ENCODE measurements around the gene DCPS.
"Not testable (repeated sequence)": the region's sequence is repeated elsewhere in the genome, so short reads cannot be mapped to it uniquely, and the experiment has no call there.

DCPS gene

DNA sequence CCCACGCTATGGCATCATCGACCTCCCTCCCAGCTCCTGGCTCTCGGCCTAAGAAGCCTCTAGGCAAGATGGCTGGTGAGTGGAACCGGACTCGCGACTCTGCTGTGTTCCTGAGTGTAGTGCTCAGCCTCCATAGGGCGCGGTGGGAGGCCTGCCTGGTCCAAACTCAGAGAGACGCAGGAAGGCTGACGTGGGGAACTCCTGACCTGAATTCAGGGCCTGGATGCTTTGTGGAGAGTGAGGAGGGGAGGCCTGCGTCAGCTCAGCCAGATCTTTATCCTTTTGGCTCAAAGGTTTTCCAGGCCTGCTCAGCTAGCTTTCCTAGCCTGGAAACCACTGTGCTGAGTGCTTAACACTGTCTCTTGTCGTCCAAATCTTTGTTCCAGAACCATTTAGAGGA, 13.0 kb upstream of the DCPS start:
- no peak for DNase-seq

DNA sequence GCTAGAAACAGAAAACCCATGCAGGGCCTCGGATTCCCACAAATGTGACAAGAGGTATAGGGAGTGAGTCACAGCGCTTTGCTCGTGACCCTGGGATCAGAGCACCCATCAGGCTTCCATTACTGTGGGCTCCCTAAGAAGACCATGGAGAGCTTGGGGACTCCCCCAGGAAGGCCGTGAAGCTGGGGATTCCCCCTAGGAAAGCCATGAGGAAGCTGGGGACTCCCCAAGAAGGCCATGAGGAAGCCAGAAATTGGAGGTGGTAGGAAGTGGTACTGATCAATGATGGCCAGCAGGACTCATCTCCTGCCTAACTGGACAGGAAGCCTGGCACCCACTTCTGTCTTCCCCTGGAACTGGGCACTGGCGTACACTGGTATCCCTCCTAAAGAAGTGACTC, 10.1 kb upstream of the DCPS start:
- DNase-seq, result no peak

DNA sequence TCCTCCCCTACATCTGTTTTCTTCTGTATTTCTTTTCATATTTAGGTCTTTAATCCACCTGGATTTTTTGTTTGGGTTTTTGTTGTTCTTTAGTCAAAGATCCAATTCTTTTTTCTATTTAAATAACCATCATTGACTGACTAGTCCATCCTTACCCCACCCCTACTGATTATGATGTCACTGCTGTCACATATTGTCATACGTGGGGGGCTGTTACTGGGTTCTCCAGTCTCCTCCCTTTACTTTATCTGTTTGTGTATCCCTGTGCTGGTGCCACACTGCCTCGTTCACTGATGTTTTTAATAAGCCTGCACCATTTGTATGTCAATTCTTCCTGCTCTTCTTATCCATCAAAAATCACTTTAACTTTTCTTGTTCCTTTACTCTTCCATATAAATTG, 6.9 kb upstream of the DCPS start:
- no peak for DNase-seq

DNA sequence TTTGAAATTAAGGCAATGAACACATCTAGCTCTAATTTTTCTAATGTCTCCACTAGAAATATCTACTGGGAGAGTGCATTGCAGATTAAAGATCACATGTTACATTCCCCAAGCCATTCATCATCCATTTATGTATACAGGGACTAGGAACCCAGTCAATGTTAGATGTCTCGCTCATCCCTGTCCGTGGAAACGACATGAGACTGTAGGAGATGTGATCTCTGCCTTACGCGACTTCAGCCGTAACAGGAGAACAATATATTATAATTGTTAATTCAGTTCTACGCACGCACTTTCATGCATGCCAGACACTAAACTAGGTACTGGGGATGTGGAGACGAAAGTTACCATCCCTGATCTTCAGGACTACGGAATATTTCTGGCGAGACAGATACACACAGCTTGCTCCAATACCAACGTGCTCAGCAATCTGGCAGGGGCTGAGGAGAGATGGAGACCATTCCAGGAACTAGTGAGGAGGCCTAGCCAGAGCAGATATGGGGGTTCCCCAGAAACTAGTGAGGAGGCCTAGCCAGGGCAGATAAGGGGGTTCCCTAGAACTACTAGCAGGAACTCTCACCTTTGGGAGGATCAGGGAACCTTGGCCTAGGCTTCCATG, 706 bp downstream of the DCPS start:
- DNase-seq, result no peak

DNA sequence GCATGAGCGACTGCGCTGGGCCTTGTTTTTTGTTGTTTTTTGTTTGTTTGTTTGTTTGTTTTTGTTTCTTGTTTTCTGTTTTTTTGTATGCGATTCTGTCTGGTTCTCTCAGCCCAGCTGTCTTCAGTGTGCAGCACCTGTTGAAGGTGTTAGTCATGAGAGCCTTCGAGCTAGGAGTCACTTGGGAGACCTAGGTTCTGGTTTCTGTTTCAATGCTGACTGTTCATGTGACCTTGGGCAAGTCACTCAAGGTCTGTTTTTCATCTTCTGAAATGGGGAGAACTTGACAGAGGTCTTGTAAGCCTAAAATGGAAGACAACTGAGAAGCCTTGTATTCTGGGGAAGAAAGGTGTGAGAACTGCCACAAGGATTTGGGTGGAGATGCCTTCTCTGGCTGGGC, 1.8 kb downstream of the DCPS start:
- DNase-seq, result no peak

DNA sequence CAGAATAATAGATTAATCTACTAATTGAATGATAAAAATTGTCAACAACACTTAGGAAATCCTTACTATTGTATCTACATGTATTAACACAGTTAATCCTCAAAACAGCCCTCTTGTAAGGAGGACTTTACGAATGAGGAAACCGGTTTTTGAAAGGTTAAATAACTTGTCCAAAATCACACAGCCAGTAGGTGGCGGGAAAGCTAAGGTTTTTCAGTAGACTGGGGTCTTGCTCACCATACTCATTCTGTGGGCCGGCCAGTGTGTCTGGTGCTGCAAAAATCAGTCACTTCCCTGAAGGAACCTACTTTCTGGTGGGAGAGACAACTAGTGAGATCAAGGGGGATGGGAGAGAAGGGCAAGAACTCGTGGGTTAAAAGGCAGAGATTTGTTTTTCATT, 3.8 kb downstream of the DCPS start:
- DNase-seq, result no peak

DNA sequence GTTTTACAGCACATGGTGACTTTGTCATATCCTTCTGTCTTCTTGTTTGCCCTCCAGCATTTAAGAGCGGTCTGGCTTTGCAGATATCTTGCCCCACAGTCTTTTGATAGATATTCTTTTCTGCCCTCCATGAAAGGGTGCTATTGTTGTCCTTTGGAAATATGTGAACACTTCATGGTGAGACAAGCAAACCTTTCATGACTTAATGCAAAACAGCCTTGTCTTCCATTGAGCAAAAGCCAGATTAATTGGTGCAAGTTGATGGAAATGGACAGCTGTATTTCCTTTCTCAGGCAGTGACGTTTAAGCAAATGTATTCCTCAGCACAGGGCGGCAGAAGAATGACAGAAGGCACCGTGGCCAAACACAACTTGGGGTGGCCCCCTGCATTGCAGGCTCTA, 4.4 kb downstream of the DCPS start:
- no peak for DNase-seq

DNA sequence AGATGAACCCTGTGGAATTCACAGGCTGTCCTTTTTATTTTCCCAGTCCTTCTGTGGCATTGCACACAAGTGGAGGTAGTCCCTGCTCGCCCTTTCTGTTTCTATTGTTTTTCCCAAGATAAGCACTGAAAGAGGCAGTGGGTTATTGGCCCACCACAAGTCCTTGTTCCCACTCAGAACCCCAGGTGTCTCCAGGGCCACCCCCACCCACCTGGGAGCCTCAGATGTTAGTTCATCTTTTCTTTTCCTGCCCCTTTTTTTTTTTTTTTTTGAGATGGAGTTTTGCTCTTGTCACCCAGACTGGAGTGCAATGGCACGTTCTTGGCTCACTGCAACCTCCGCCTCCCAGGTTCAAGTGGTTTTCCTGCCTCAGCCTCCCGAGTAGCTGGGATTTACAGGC, 4.9 kb downstream of the DCPS start:
- not testable (repeated sequence) for DNase-seq

DNA sequence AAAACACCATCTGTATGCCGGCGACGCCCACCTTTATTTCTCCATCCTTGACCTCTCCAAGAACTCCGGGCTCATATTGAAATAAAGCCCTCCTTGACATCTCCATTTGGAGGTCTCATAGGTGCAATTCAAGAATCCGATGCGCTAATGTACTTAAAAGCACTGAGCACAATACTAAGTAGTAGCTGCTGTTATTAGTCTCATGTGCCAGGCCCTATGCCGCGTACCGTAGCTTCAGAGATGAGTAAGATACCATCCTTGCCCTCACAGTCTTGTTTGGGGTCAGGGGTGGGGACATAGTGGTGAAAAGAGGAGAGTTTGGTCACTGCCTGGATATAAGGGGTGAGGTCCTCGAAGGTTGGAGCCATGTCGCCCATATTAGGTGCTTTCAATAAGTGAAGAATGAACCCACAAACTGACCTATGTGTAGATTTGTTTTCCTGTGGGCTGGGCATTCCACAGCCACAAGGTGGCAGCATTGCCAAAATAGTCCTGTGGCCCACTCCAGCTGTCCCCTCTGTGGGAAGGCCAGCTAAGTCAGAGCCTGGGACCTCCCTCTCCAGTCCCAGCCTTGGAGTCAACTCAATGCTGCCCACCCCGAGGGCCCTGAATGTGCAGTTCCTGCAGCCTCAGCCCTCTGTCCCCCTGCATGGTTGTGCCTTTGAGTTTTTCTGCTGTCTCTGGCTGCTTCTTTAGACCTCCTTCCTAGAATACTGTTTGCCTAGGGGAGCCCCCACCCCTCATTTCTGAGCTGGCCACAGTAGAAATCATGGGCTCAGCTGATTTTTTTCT, 6.5 kb downstream of the DCPS start:
- DNase-seq, result peak; percentile 87

DNA sequence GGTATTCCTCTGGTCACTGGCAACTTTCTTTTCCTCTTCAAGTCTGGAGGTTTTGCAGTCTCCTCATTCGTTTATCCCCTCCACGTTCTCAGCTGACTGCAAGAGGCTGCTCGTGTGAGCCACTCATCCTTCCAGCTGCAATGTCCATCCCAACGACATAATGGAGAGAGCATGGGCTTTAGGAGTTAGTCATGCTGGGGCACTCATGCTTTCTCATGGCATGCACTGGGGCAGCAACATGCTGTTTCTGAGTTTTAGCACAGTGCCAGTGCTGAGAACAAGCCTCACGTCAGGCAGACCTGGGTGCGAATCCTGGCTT, 7.1 kb downstream of the DCPS start:
- no peak for DNase-seq

DNA sequence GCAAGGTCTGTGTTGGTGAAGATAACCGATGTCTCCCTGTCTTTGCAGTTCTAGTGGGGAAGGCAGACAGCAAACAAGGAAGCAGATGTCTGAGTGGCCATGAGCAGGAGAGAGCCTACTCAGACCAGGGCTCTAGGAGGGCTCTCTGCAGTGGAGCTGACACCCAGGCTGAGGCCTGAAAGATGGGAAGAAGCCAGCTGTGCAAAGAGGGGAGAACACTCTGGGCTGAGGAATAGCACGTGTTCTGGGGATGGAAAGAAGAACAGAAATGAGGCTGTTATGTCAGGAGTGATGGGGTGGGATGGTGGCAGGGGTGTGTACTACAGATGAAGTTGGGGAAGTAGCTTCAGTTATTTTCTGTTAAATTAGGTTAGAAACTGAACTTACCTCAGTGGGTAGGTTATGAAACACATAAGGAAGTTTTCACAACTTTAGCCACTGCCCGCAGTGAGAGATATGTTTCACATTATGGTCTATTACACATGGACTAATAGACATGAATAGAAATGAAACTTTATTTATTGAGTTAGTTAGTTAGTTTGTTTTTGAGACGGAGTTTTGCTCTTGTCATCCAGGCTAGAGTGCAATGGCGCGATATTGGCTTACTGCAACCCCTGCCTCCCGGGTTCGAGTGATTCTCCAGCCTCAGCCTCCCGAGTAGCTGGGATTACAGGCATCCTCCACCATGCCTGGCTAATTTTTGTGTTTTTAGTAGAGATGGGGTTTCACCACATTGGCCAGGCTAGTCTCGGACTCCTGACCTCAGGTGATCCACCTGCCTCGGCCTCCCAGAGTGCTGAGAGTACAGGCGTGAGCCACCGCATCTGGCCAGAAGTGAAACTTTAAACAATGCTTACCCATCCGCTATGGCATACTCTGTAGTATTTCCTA, 7.8 kb downstream of the DCPS start:
- no peak for DNase-seq

DNA sequence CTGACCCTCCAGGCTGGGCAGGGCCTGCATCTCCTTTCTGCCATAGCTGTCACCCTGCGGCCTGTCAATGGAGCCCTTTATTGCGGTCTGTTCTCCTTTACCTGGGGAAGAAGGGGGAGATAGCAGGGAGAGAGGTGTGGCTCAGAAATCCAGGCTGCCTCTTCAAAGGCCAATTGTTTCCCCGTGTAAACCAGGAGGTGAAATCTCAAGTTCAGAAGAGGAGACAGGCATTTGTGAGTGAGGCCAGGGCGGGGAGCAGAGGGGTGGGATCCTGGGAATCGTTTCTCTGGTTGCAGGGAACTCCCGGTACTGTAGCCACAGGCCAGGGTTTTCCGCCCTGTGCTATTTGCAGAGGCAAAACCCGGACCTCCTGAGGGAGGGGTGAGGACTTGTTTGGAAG, 9.1 kb downstream of the DCPS start:
- DNase-seq, result no peak

DNA sequence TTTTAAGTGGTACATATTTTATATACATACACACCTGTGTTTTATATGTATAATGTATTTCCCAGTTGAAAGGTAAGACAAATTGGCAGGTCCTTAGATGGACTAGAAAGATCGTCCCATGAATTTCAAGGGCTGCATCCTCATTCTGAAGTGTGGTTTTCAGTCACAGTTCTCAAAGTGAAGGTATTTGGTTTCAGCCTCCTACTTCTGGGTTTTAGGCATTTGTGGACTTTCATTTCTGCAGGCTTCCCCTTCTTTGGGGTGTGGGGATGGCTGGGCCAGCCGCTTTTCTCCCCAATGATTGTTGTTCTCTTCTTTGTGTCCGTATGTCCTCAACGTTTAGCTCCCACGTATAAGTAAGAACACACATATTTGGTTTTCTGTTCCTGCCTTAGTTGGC, 10.0 kb downstream of the DCPS start:
- DNase-seq, result no peak

DNA sequence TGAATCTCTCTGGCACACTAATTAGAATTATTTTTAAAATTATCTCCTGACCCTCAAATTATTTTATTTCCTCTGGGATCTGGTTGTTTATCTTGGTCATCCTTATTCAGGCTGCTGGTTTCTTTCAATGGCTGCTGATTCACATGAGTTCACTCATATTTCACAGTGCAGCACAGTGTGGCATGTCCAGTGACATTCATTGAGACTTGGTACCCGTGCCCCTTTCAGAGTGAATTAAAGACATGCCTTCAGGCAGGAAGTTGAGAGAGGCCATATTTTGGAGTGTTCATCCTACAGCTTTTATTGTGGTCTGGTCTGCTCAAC, 13.5 kb downstream of the DCPS start:
- DNase-seq, result no peak

DNA sequence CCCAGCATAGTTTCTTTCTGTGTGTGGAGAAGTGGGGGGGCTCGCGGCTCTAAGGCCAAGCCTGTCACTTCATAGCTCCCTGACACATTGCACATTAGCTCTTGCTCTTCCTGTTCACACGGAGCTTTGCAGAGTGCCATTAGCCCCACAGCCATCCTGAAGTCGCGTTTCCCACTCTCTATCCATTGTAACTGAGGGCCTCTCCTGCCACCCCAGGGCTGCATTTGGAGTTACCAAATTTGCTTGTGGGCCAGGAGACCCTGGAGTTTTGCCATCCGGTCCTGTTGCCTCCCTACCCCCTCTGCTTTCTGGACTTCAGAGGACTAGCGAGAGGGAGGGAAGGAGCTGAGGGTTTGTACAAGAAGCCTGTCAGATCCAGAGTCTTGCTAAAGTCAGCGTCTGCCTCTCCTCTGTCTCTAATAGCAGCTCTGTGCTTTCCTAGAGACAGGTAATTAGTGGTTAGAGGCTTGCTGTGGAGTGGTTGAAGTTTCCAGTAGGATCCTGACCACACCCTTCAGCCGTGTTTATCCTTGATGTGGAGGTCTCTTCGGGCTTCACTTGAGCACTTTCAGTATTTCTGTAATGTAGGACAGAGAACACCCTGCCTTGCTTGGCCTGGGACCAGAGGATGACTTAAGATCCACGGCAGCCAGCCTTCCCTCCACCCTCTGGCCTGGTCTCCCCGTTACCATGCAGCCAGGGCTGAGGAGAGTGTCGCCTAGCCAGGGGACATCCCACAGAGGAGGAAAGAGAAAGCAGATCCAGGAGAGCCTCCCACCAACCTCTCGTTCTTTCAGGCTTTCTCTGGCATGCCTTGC, 14.1 kb downstream of the DCPS start:
- DNase-seq, result peak; percentile 76

DNA sequence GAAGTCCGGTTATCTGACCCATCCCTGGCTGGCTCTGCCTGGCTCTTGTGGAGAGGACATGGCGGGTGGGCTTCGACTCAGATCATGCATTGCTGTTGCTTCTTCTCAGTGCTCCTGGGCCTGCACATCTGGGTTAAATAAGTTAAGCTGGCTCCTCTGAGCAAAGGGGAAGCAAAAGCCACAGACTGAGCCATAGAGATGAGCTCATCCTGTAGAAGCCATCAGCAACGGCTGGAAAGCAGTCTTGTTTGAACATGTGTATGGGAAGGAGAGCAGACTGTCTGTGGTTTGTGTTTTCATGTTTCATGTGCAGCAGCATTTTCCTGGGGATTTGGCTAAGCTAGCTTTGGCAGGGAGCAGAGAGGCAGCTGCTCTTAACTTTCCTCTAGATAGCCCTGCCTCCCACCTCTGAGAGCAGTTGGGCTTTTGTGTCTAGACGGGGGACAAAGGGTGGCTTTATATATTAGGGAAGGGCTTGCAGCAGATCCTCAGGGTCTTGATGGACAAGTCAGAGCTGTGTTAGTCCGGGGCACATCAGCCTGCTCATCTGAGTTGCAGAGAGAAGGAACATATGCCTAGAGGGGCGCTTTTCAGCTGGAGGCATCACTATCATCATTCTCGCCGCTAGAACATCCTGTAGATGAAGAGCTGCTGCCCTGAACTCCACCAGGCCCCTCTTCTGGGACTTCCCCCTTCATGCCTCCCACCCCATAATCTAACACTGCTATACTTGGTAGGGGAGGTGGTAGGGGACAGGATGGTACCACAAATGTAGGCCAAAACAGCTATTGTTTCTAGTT, 14.9 kb downstream of the DCPS start:
- peak; percentile 90 for DNase-seq

DNA sequence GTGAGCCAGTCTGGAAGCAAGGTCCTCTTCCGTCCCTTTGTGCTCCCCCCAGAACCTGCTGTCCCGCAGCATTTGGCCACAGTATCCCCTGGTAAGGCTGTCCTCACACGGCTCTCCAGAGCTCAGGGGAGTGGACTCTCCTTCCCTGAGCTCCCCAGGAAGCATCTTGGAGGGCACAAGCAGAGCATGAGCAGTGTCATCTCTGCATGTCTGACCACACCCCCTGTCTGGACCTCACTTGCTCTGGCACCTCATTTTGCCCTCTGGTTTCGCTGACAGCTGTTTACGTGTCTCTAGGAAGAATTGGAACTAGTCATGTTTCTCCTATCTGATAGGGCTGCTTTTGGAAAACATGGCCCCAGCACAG, 15.5 kb downstream of the DCPS start:
- DNase-seq, result no peak

DNA sequence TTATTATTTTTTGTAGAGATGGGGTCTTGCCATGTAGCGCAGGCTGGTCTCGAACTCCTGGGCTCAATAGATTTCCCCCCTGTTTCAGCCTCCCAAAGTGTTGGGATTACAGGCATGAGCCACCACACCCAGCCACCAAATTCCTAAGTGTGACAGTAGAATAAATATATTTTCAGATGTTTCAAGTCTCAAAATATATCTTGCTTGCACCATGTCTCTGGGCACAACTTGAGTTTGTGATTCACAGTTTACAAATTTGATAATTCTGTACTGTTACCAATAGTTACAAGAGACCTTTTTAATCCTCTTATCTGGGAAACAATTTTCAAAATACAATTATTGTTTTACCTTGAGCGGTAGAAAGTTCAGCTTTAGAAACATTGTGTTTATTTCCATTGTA, 19.1 kb downstream of the DCPS start:
- no peak for DNase-seq

DNA sequence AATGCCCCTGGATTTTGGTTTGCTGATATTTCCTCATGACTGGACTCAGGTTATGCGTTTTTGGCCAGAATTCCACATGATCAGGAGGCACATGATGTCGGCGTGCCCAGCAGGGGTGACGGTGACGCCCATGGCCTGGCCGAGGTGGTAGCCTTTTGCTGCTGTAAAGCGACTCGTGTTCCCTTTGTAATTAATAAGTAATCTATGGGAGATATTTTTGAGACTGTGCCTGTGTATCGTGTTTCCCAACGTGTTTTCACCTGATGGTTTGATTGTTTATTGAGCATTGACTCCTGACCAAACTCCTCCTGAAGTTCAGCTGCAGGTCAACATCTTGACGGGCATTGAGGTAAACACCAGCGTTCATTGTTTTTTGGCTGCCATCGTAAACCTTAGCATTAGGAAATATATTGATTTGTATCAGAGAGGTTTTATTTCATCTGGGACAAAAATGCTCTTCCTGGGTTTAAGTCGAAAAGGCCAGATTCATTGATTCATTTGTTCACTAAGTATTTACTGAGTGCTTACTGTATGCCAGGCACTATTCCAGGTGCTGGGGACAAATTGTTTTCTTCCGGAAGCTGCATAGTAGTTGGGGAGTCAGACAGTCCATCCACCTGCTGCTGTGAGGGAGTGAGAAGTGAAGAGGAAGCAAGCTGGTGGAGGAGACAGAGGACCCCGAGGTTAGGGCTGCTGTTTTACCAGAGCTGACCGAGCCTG, 23.6 kb downstream of the DCPS start:
- DNase-seq, result peak; percentile 17

DNA sequence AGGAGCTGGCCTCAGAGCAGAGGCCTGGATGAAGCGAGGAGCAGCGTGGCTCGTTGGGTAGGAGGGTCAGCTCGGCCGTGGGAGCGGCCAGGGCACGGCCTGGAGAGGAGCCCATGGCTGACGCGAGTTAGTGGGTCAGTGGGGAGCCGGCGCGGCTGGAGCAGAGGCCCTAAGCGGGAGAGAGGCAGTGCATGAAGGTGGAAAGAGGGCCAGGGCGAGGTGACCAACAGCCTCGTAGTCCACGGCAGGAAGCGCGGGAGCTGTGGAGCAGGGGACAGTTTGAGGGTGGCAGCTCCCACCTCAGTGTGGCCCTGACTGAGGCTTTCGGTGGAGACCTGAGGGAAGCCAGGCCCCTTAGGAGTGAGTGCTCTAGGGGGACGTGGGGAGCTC, 24.1 kb downstream of the DCPS start:
- DNase-seq, result peak; percentile 35

DNA sequence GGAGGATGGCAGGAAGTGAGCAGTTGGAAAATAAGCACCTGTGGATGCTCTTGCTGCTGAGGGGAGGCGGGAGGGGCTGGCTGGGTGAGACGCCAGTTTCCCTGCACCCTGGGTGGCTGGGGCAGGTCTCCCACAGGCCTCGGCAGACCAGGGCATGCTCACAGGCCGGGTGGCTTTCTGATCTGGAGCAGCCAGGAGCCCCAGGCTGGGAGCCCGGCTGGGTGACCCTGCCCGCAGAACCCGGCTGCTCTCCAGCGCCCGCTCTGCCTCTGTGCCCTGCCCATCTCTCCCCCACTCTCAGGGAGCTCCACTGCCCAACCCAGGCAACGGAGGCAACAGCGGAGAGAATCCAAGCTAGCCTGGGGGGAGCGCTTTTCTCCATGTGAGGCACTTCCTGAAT, 24.6 kb downstream of the DCPS start:
- peak; percentile 16 for DNase-seq

All from right forelimb (tissue), 1 donor.